ENCODE data around the gene DLL4. TPM values are rescaled to one million over a fixed set of nuclear protein-coding genes. Genes with fewer than 3 reads are reported as not detected.

DLL4 gene
- total RNA-seq, 2 experiments from 2014 or later: 0.15 to 0.19 TPM

- Histone ChIP-seq H3K27ac (ENCODE audit: low read depth, low read length, poor library complexity, severe bottlenecking) (no peak overlapping the region), H3K9me3 (ENCODE audit: low read length) (no peaks in the 10 kb centered on the region), H3K79me2 (ENCODE audit: insufficient read depth, low read depth, low read length) (peaks cover 6% of the 10 kb centered on the region; the same call in 1 of the 2 replicates), H3K4me2 (ENCODE audit: low read length) (no peak overlapping the region), H3K9me2 (ENCODE audit: insufficient read depth, low read length) (no peaks in the 10 kb centered on the region), H3K4me3 (ENCODE audit: low read depth, low read length, poor library complexity, severe bottlenecking) (no peak overlapping the region), H2AFZ (ENCODE audit: low read length) (no peak overlapping the region), H3K4me1 (ENCODE audit: insufficient read depth, low read length, poor library complexity, severe bottlenecking) (peaks cover 23% of the 10 kb centered on the region), H3K36me3 (ENCODE audit: insufficient read depth, low read length) (0 out of 2 replicates have a peak, but pooled peaks cover under 1% of the 10 kb centered on the region), H4K20me1 (ENCODE audit: insufficient read depth, low read length) (no peaks in the 10 kb centered on the region)
- no TSS peak for BruUV-seq (replicated peaks)
- intact Hi-C loops (cut with micrococcal nuclease; ENCODE audit: unreplicated experiment): loop anchor here (5.0 kb wide), 2 partner anchors 92 to 383 kb away; partner anchors contain the start of genes NUSAP1 and OIP5
- no peak for DNase-seq (ENCODE audit: low spot score)
- TF ChIP-seq EZH2phosphoT487 (IDR thresholded peaks at IDR 0.05; ENCODE audit: borderline replicate concordance, low read depth, low read length): no peak
- TF ChIP-seq CTCF (conservative IDR thresholded peaks at IDR 0.05; ENCODE audit: low read length): no peak
- ChIA-PET POLR2A (interaction anchor here (0.6 to 3.7 kb wide), 2 partner anchors 8 to 408 kb away, joined by 3 to 36 read pairs; no protein-coding TSS in a partner anchor), CTCF (ENCODE audit: unreplicated experiment) (no interaction called here)
Measured at GRCh38 chr15:40949756-40950207, 20.6 kb downstream of the DLL4 start.

- Histone ChIP-seq H3K4me1 (ENCODE audit: insufficient read depth, low read length, poor library complexity, severe bottlenecking) (peaks cover 26% of the 10 kb centered on the region), H4K20me1 (ENCODE audit: insufficient read depth, low read length) (no peaks in the 10 kb centered on the region), H3K79me2 (ENCODE audit: insufficient read depth, low read depth, low read length) (peaks cover 6% of the 10 kb centered on the region; the same call in 1 of the 2 replicates), H3K9me2 (ENCODE audit: insufficient read depth, low read length) (no peaks in the 10 kb centered on the region), H3K36me3 (ENCODE audit: insufficient read depth, low read length) (peaks cover 20% of the 10 kb centered on the region), H3K4me2 (ENCODE audit: low read length) (peak overlapping the region; percentile 89), H2AFZ (ENCODE audit: low read length) (peak overlapping the region; percentile 66), H3K27ac (ENCODE audit: low read depth, low read length, poor library complexity, severe bottlenecking) (peak overlapping the region; percentile 69), H3K9me3 (ENCODE audit: low read length) (no peaks in the 10 kb centered on the region), H3K4me3 (ENCODE audit: low read depth, low read length, poor library complexity, severe bottlenecking) (peak overlapping the region; percentile 83)
- POLR2A ChIA-PET: interaction anchor here (0.7 to 3.9 kb wide), 8 partner anchors 10 to 385 kb away, joined by 3 to 36 read pairs (median 6); partner anchors contain the start of gene VPS18
- TF ChIP-seq EZH2phosphoT487 (IDR thresholded peaks at IDR 0.05; ENCODE audit: borderline replicate concordance, low read depth, low read length) (no peak), CTCF (conservative IDR thresholded peaks at IDR 0.05; ENCODE audit: low read length) (no peak)
- no peak for DNase-seq (ENCODE audit: low spot score)
- BruUV-seq (replicated peaks): TSS peak; percentile 92
- CTCF ChIA-PET (ENCODE audit: unreplicated experiment): interaction anchor here (1.0 kb wide), 1 partner anchor 46 kb away, joined by 3 read pairs; no protein-coding TSS in a partner anchor
- intact Hi-C loops (cut with micrococcal nuclease; ENCODE audit: unreplicated experiment): loop anchor here (5.0 kb wide), 2 partner anchors 94 to 381 kb away; partner anchors contain the start of genes NUSAP1 and OIP5
Measured at GRCh38 chr15:40951764-40952163, 22.6 kb downstream of the DLL4 start.
